NCI-H345 treated with DMSO at 0.1 percent for 48 hours (cell line): ENCODE results near the gene CCNH.

Experiments
- DNase-seq: peaks from one replicate; lab custom pipeline; 2025; ENCODE audit not compliant: unreplicated experiment; lab: John Stamatoyannopoulos, UW

Gene CCNH

GRCh38 chr5:87361536-87362213, 51.1 kb downstream of the CCNH start:
- DNase-seq, result no peak

- DNase-seq, result no peak
Observed at GRCh38 chr5:87361031-87361445, 51.7 kb downstream of the CCNH start.

DNA sequence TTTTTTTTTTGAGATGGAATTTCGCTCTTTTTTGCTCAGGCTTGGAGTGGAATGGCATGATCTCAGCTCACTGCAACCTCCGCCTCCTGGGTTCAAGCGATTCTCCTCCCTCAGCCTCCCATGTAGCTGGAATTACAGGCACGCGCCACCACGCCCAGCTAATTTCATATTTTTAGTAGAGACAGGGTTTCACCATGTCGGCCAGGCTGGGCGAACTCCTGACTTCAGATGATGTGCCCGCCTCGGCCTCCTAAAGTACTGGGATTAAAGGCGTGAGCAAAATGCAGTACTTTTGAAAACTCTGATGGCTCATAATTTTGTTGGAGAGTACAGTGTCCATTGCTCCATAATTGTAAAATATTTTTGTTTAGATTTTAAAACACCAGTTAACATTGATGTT, 52.6 kb downstream of the CCNH start:
- DNase-seq, result no peak

DNA sequence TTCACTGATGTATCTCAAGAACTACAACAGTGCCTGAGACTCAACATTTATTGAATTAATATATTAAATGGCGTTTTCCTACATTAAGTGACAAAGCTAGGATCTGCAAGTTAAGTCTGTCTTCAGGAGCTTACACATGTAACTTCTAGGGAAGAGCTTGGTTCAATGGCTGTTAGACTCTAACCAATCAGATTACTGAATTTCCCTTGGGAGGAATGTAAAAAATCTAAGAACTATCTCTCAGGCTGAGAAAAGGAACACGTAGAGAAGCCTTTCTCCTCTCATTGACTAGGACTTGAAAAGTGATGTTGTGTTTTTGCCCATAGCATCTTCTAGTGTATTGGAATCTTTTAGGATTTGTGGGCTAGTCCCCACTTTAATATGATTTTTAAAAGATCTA, 53.6 kb downstream of the CCNH start:
- no peak for DNase-seq

GRCh38 chr5:87354496-87354895, 58.2 kb downstream of the CCNH start:
- DNase-seq, result no peak

GRCh38 chr5:87347841-87348240, 64.9 kb downstream of the CCNH start:
- no peak for DNase-seq

- DNase-seq, result no peak
Observed at GRCh38 chr5:87347272-87347671, 65.5 kb downstream of the CCNH start.
